NCI-H82 (cell line): ENCODE data around the gene KCNQ1.

Source experiments
- DNase-seq: peaks from one replicate; lab custom pipeline; 2025; lab: John Stamatoyannopoulos, UW

Gene KCNQ1

GRCh38 chr11:2535673-2536439, 91.0 kb downstream of the KCNQ1 start:
- no peak for DNase-seq

DNA sequence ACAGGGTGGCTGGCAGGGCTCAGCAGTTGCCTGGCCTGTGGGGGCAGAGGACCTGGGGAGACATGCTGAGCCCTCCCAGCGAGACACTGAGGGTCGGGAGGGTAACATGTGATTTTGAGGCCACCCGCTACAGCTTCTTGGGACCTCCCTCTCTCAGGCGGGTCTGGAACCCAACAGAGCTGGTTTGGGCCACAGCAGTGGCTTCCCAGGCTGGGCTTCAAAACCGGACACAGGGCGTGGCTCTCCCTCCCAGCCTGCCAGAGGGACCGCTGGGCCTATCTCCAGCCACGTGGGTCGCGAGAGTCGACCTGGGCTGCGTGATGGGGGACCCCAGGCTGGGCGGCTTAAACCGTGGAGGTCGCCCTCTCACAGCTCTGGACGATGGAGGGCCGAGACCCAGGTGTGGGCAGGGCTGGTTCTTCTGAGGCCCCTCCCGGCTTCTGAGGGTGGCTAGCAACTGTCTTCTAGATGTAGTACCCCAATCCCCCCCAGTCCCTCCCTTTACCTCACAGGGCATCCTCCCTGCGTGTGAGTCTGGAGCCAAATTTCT, 91.7 kb downstream of the KCNQ1 start:
- DNase-seq, result no peak

GRCh38 chr11:2537010-2537705, 92.3 kb downstream of the KCNQ1 start:
- DNase-seq, result no peak

DNA sequence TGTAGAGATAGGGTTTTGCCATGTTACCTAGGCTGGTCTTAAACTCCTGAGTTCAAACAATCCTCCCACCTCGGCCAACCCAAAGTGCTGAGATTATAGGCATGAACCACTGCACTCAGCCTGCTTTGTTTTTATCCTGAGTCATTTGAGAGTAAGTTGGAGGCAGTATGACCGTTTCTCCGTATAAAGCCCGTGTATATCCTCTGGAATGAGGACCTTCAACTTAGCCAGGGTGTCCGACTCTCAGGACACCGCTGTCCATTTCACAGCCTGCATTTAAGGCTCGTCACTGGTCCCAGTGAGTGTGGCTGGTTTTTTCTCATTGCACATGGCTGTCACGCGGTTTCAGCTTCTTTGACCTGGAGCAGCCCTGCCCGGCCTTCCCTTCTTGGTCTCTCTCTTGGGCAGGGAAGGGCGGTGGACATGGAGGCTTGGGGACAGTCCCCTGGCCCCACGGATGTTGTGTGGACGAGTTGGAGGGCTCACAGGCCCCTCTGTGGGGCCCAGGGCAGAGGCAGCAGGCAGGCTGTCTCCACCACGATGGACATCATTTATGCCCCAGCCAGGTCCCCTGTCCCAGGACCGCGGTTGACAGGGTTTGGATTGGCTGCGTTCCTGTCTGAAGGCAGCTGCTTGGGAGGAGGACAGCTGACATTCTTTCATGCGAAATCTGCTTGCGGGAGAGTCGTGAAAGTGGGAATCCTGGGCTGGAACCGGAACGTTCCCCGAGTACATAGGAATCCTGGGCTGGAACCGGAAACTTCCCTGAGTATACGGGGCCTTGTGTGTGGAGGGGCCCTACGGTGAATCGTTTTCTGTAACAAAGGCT, 93.3 kb downstream of the KCNQ1 start:
- DNase-seq, result no peak

DNA sequence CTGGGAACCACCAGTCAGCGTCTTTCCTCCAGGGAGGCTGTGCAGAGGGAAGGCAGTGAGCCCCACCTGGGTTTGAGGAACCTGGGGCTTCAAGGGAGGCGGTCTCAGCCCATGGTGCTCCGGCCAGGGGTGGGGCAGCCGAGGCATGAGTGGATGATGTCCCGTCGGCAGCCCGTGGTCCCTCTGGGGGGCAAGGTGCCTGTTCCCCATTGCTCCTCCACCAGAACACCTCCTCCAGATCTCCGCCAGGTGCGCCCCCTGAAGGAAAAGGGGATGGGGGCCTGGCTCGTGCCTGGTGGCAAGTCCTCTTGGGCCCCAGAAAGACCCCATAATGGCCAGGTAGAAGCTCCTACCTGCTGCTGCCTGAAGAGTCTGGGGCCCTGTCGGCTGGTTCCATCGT, 94.1 kb downstream of the KCNQ1 start:
- no peak for DNase-seq

DNA sequence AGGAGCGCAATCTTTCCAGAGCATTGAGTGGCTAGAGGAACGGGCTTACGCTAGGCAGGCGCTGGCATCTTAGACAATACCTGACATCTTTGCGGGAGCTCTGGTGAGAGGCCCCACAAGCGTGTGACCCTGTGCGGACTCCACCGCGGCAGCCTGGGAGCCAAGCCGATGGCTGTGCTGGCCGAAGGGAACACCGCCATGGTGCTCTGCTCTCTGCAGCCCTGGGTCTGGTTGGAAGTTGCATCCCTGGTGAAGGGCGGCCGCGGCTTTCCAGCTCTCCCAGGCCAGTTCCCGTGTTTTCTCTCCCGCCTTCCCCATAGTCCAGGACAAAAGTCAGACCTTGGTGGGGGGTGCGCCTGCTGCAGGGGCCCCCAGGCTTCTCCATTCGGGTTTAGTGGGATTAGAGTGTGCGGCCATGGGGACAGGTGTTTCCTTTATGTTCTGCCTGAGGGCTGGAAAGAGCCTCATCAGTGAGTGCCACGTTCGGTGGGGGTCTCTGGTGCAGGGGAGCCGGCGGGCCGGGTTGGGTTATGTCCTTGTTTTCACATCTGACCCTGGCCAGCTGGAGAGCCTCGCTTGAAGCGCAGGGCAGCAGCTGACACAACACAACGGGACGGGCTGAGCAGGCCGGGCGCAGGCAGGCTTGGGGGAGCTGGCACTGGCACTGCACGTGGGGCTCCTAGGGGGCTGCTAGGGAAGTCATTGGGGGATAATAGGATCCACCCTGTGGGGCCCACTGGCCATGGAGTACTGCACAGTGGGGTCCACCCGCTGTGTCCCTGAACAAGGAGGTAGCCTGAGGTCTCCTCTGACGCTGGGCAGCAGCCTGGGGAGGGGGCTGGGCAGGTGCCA, 94.8 kb downstream of the KCNQ1 start:
- DNase-seq, result no peak

DNA sequence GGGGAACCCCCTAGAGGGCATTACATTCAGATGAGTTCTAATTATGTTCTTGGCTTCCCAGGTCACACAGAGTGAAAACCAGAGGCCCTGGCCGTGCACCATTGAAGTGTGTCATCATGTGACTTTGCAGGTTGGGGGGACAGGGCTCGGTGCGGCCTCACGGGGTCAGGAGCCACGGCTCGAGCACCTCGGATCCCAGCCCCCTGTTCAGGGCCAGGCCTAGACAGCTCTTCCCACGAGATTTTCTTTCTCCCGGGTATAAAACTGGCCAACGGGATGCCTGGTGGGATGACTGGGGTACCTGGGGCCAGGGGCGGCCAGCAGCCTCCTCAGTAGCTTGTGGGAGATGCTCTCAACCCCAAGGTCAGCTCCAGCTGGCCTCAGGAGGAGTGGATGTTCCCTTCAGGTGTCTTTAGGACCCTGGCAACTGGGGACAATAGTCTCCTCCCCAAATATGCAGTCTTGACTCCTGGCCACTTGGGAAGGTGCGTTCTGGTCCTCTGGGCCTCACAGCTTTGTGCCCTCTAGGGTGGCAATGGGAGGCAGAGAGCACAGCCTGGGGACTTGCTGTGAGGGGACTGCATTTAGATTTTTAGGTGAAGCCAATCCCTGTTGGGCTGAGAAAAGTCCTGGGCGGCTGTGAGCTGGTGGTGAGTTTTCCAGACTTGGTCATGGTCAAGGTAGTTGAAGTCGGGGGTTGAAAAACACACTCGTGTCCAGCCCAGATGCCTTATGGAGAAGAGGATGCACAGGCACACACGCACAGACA, 95.6 kb downstream of the KCNQ1 start:
- no peak for DNase-seq

DNA sequence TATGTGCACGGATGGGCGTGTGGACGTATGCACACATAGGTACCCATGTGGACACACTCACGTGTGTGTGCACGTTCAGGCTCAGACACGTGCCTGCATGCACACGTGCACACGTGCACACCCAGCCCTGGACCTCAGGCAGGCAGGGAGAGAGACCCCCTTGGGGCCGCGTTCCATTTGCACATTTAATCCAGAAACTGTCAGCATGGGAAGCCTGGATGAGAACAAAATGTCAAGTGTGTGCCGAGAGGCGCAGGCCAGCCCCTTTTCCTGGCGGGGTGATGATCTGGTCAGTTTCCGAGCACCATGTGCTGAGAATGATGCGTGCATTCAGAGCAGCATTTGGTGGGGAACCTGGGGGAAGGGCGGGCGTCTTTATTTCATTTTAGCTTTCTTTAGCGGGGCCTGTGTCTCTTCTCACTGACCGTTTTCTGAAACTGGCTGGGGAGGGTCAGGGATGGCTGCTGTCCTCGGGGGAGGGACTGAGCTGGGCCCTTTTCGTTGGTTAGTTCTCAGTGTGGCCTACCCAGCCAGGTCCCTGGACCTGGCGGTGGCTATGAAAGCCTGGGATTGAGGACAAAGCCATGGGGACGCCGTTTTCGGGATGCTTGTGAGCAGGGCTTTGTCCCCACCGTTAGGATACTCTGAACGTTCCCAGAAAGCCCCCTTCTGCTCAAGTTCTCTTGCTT, 96.3 kb downstream of the KCNQ1 start:
- DNase-seq, result no peak

- no peak for DNase-seq
Observed at GRCh38 chr11:2541881-2542361, 97.1 kb downstream of the KCNQ1 start.

GRCh38 chr11:2542406-2542805, 97.6 kb downstream of the KCNQ1 start:
- DNase-seq, result no peak

GRCh38 chr11:2547806-2548205, 103.0 kb downstream of the KCNQ1 start:
- no peak for DNase-seq

GRCh38 chr11:2548596-2548995, 103.8 kb downstream of the KCNQ1 start:
- no peak for DNase-seq

DNA sequence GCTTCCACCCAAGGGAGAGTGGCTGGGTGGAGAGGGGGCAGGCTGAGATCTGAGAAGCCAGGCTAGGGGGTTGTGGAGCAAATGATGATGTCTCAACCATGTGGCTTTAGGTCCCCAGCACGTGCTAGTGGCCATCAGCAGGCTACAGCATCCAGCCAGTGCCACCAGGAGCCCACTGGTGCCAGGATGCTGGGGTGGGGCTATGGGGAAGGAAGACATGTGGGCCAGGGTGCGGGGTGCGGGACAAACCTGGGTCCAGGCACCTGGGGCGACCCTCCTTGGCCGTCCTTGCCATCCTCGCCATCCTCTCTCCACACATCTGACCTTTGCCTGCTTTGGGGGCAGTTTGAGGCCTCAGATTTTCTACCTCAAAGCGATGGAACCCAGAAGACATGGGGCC, 104.3 kb downstream of the KCNQ1 start:
- no peak for DNase-seq

GRCh38 chr11:2549491-2549875, 104.7 kb downstream of the KCNQ1 start:
- DNase-seq, result no peak

- no peak for DNase-seq
Observed at GRCh38 chr11:2549876-2550605, 105.2 kb downstream of the KCNQ1 start.

DNA sequence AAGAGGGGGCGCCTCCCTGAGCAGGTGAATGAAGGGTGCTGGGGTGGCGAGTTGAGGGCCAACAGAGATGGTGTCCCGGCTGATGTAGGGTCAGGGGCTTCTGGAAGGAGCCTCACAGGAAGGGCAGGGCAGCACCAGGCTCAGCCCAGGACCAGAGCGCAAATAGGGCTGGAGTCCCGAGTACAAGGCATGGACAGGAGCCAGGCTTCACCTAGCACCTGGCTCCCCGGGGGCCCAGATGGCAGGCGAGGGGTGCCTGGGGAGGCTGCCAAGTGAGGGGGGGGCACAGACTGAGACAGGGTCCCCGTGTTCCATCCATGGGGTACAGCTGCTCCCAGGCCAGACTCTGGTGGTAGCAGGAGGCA, 105.8 kb downstream of the KCNQ1 start:
- DNase-seq, result no peak

GRCh38 chr11:2551131-2551530, 106.3 kb downstream of the KCNQ1 start:
- DNase-seq, result no peak

GRCh38 chr11:2552210-2552609, 107.4 kb downstream of the KCNQ1 start:
- no peak for DNase-seq

- no peak for DNase-seq
Observed at GRCh38 chr11:2553198-2553597, 108.4 kb downstream of the KCNQ1 start.
